IgD-negative memory B cell (primary cell): ENCODE results near the gene MYH1. TPM values are rescaled to one million over a fixed set of nuclear protein-coding genes. Genes with fewer than 3 reads are reported as not detected.
A peak's percentile ranks its signal among the peaks of the same experiment; 100 is the strongest.
"Not testable (repeated sequence)": the region's sequence is repeated elsewhere in the genome, so short reads cannot be mapped to it uniquely, and the experiment has no call there.

Source experiments
- H3K27ac Mint-ChIP-seq, 3 donors: one replicate each; pipeline ENCODE4 v1.8.0; 2020 to 2022; ENCODE audit warnings: mild to moderate bottlenecking in 3 of 3, mixed read lengths in 3 of 3, moderate library complexity in 1 of 3
- H3K27me3 Mint-ChIP-seq: one replicate; pipeline ENCODE4 v1.8.0; 2021; ENCODE audit warnings: mixed read lengths
- H3K36me3 Mint-ChIP-seq: one replicate; pipeline ENCODE4 v1.8.0; 2020; ENCODE audit warnings: mild to moderate bottlenecking, mixed read lengths
- H3K4me1 Mint-ChIP-seq, 3 donors: one replicate each; pipeline ENCODE4 v1.8.0; 2020 to 2022; ENCODE audit warnings: mixed read lengths in 3 of 3, mild to moderate bottlenecking in 1 of 3
- H3K4me3 Mint-ChIP-seq, 4 donors: one replicate each; pipeline ENCODE4 v1.8.0; 2020 to 2022; ENCODE audit warnings: mild to moderate bottlenecking in 4 of 4, mixed read lengths in 4 of 4, moderate library complexity in 3 of 4
- H3K9me3 Mint-ChIP-seq, 3 donors: one replicate each; pipeline ENCODE4 v1.8.0; 2020 to 2021; ENCODE audit warnings: mixed read lengths in 3 of 3, mild to moderate bottlenecking in 1 of 3
- polyA plus RNA-seq: library from polyadenylated mRNA; unstranded; fragments of 300-500 nt; fragmentation: Illumina TruSeq; gene quantifications from one replicate; pipeline ENCODE4 v1.2.3, GENCODE V29; 2021

The MYH1 gene
- polyA plus RNA-seq: not detected

DNA sequence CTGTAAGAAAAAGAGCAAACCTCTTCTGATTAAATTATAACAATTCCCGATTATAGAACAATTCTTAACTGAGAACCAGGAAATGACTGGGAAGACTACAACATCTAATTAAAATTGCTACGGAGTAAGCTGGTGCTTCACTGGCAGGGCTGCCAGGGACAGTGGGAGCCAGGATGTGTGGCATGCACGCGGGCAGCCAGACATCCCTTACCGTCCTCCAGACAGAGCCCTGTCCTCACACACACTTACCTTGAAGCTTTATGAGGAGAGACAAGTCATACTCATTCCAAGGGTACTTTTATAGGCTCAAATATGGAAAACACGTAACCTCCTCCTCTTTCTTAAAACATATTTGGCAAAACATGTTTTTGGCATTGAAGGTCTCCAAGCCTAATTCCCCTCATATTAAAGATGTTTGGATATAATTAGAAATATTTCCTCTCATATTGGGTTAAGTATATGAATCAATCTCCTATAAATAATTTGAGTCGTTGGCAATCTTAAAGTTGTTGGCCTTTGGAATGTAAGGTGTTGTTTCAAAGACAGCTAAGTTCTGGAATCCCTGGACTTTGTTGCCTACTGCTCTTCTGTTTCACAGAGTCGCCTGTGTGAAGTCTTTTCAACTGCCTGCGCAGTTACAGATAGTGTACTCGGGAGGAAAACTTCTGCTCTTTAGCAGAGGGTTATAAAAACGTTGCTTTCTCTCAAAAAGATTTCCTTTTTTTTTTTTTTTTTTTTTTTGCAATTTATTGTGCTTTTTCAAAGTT, at the start of gene MYH1:
MYH1 (minus strand) TSS at position 272 of the 767 bp plus-strand sequence. CDS start 1,900 bp downstream, outside the sequence.
- Mint-ChIP-seq H3K4me1 (peaks cover 0 to 2% (median 0%) of the 10 kb centered on the region in 3 donors), H3K27ac (no peak within 1 kb of the TSS), H3K4me3 (no peak within 1 kb of the TSS), H3K27me3 (peaks cover 2% of the 10 kb centered on the region), H3K36me3 (no peaks in the 10 kb centered on the region), H3K9me3 (peaks cover 0 to 5% (median 0%) of the 10 kb centered on the region in 3 donors)

DNA sequence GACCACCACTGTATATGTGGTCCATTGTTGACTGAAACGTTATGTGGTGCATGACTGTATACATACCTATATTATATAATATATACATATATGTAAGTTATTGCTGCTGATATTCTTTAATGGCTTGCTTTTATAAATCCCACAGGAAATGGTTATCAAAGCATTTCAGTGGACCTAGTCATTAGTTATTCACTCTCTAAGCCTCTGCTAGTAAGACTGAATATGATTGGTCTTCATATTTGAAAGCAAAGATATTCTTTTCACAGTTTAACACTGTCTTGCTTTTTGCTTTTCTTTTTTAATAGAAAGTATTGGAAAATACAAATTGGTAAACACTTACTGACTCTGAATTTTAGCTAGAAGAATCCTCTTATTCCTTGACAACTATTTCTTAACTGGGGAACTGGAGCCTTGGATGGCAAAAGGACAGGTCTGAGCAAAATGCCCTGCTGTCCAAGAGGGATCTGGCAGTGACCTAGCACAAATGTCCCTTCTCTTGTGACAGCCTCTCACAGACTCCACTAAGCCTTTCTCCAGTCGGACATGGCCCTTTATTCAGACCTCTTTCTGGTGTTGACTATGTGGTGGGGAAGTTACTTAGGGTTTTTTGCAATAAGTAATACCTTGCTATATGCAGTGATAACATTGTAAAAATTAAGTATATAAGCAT, 45.8 kb upstream of the MYH1 start:
- H3K27ac Mint-ChIP-seq: no peak overlapping the region
- peaks cover 0 to 4% (median 0%) of the 10 kb centered on the region in 3 donors for H3K9me3 Mint-ChIP-seq
- H3K36me3 Mint-ChIP-seq: no peaks in the 10 kb centered on the region
- no peaks in the 10 kb centered on the region for H3K4me1 Mint-ChIP-seq
- H3K4me3 Mint-ChIP-seq: no peak overlapping the region
- peaks cover 5% of the 10 kb centered on the region for H3K27me3 Mint-ChIP-seq

DNA sequence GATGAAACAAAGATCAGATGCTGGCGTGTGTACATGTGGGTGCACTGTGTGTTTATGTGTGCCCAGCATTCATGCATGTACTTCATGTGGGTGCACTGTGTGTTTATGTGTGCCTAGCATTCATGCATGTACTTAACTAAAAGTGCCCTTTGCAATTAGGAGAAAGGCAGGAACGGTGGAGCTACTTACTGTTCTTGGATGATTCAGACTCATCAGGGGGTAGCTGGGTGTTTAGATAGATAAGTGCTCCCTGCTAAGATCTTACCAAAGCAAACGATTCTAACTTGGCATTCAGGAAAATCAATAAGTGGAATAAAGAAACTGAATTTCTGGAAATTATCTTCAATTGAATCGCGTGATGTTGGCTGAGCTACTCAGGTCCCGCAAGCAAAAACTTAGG, 39.7 kb upstream of the MYH1 start:
- H3K4me3 Mint-ChIP-seq: no peak overlapping the region
- H3K9me3 Mint-ChIP-seq: peaks cover 0 to 2% (median 0%) of the 10 kb centered on the region in 3 donors
- H3K27ac Mint-ChIP-seq: no peak overlapping the region
- H3K36me3 Mint-ChIP-seq: no peaks in the 10 kb centered on the region
- no peaks in the 10 kb centered on the region for H3K27me3 Mint-ChIP-seq
- no peaks in the 10 kb centered on the region for H3K4me1 Mint-ChIP-seq

DNA sequence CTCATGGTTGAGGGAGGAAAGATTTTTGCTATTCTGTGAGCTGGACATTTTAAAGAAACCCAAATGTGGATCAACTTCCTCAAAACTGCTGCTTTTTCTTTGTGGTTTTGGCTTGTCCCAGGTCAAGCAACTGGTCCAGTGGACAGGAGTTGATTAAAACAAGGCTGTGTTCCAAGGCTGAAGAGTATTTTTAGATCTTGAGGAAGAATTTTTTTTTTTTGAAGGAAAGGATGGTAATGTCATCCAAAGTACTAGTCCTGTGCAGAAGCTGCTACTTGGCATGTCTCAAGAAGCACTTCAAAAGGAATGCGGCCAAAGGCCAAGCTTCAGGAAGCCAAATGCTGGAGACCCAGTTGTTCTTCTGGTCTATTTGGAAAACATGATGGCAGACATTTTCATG, 39.1 kb upstream of the MYH1 start:
- Mint-ChIP-seq H3K9me3 (peaks cover 0 to 2% (median 0%) of the 10 kb centered on the region in 3 donors), H3K4me3 (no peak overlapping the region), H3K4me1 (no peaks in the 10 kb centered on the region), H3K27ac (no peak overlapping the region), H3K36me3 (no peaks in the 10 kb centered on the region), H3K27me3 (no peaks in the 10 kb centered on the region)

DNA sequence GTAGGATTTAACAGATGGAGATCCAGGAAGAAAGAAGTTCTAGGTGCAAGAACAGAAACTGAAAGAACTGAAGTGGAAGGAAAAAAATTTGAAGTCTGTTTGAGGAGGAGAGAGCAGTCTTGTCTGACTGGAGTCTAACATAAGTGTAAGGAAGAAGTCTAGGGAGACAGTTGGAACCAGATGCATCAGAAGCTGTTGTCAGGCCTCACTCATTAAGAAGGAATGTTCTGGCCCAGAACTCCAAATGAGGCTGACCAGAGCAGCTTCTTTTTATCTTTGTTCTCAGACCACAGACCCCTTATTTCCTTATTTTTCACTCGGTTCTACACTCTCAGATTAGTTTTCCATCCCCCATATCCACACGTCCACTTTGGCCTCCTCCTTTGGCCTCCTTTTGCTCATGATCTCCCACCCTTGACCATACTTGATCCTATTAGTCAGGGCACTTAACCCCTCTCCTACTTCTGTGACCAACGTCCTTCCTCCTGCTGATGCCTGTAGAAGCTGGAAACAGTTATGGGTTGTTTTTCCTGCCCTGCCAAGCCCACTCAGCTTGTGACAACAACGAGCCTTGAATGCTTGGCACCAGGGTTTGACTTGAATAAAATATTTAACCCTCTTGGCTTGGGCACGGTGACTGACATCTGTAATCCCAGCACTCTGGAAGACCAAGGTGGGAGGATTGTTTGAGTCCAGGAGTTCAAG, 38.1 kb upstream of the MYH1 start:
- Mint-ChIP-seq H3K27me3 (no peaks in the 10 kb centered on the region), H3K36me3 (no peaks in the 10 kb centered on the region), H3K4me1 (no peaks in the 10 kb centered on the region), H3K27ac (no peak overlapping the region), H3K4me3 (peak overlapping the region in 1 of 4 donors; percentile 39), H3K9me3 (no peaks in the 10 kb centered on the region)

DNA sequence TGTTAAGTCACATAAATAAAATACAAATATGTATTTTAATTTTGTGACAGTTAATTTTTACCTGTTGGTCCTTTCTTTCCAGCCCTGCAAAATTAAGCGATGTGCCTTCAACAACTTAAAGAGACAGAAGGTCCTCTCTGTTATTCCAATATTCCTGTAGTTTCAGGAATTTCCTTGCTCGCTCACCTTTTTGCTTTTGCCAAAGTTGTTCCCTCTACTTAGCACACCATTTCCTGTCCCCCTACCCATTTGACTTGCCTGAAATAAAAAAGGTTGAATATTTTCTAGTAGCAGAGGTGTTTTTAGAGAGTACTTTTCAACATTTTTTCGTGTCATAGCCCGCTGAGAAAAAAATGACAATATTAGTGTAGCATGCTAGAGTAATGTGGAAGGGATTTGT, 31.7 kb upstream of the MYH1 start:
- Mint-ChIP-seq H3K27me3 (no peaks in the 10 kb centered on the region), H3K27ac (no peak overlapping the region), H3K4me1 (no peaks in the 10 kb centered on the region), H3K36me3 (no peaks in the 10 kb centered on the region), H3K9me3 (no peaks in the 10 kb centered on the region), H3K4me3 (no peak overlapping the region)

DNA sequence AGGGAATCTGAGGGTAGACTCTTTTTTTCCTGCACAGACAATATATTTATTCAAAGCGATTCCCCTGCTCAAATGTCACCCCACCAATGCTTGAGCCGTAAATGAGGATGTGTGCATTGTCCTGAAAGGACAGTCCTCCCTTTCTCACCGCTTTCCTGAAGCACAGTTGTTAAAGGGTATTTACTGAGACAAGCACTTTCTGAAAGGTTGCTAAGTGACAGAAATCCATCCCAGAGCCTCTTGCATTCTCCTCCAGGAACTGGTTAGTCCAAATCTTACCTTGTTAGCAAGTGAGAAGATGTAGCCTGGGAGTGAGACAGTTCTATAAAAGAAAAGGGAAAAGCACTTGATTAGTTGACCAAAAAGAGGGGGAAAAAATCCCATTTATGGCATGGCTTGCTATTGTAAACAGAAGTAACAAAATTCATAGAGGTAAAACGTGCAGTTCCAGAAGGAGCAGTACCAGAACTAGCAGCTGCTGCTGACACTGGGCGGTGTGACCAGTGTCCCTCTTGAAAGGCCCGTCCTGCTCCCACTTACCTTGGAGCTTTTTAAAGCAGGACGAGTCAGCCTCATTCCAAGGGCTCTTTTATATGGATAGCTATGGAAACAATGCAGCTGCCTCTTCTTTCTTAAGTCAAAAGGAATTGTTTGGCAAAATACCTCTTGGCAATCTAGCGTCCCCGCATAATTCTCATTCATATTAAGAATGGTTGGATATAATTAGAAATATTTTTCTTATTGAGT, 30.9 kb upstream of the MYH1 start, which contains the start of gene MYH2:
MYH2 (minus strand) TSS at position 563 of the 747 bp plus-strand sequence. CDS start 1,738 bp downstream, outside the sequence.
- Mint-ChIP-seq H3K36me3 (no peaks in the 10 kb centered on the region), H3K27me3 (no peaks in the 10 kb centered on the region), H3K4me3 (no peak within 1 kb of the TSS), H3K9me3 (peaks cover 0 to 4% (median 0%) of the 10 kb centered on the region in 3 donors), H3K4me1 (no peaks in the 10 kb centered on the region), H3K27ac (no peak within 1 kb of the TSS)

DNA sequence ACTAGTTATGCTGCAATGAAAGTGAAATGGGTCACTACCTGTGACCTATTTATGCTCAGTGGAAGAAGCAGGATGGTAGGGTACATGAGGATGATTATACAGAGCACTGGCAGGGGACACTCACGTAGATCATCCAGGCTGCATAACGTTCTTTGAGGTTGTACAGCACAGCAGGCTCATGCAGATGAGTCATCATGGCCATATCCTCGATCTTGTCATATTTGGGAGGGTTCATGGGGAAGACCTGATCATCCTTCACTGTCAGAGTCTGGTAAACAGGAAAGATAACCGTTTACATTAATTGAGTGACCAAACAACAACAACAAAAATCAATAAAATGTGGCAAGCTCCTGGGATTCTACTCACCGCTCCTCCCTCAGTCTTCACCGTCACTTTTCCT, 29.0 kb upstream of the MYH1 start:
- Mint-ChIP-seq H3K27me3 (no peaks in the 10 kb centered on the region), H3K36me3 (no peaks in the 10 kb centered on the region), H3K4me1 (no peaks in the 10 kb centered on the region), H3K9me3 (peaks cover 0 to 4% (median 0%) of the 10 kb centered on the region in 3 donors), H3K4me3 (no peak overlapping the region), H3K27ac (no peak overlapping the region)

DNA sequence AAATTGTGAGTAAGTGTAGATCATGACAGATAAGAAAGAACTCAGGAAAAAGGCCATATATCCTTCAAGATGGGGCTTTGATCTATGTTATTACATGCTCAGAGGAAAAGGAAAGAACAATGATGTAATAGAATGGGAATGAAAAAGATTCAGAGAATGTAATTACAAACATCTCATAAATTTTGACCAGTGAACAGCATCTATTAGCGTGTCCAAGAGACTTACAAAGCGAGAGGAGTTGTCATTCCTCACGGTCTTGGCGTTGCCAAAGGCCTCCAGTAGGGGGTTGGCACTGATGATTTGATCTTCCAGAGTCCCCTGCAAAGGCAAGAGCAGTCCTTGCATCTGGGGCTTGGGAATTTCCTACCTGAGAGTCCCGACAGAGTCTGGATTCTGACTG, 25.1 kb upstream of the MYH1 start:
- not testable (repeated sequence) for H3K4me3 Mint-ChIP-seq

DNA sequence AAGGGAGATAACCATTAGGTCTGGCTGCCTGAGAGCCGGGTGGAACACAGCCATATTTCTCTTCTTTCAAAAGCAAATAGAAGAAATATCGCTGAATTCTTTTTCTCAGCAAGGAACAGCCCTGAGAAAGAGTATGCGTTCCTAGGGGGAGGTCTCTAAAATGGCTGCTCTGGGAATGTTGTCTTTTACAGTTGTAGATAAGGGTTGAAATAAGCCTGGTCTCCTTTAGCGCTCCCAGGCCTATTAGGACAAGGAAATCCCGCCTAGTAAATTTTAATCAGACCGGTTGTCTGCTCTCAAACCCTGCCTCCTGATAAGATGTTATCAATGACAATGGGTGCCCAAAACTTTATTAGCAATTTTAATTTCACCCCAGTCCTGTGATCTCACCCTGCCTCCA, 22.8 kb upstream of the MYH1 start:
- not testable (repeated sequence) for H3K27ac Mint-ChIP-seq, H3K27me3 Mint-ChIP-seq, H3K4me1 Mint-ChIP-seq, H3K4me3 Mint-ChIP-seq, H3K36me3 Mint-ChIP-seq, H3K9me3 Mint-ChIP-seq

More for the DNA sequence above, 25.1 kb upstream of the MYH1 start:
- not testable (repeated sequence) for H3K4me1 Mint-ChIP-seq, H3K27ac Mint-ChIP-seq, H3K27me3 Mint-ChIP-seq, H3K9me3 Mint-ChIP-seq, H3K36me3 Mint-ChIP-seq

DNA sequence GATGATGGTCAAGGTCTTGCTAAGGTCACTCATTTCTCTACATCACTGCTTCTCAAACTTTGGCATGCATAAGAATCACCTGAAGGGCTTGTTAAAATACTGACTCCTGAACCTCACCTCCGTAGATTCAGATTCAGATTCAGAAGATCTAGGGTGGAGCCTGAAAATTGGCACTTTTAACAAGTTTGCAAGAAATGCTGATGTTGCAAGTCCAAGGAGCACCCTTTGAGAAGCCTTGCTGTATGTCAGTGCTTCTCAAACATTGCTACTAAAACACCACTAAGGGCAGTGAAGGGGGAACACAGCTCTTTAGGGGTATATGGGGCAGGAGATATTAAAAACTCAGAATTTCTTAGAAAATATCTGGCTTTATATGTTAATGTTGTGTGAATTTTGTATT, 13.7 kb upstream of the MYH1 start:
- no peak overlapping the region for H3K4me3 Mint-ChIP-seq
- no peaks in the 10 kb centered on the region for H3K36me3 Mint-ChIP-seq
- H3K27ac Mint-ChIP-seq: no peak overlapping the region
- peaks cover 0 to under 1% (median 0%) of the 10 kb centered on the region in 3 donors for H3K9me3 Mint-ChIP-seq
- no peaks in the 10 kb centered on the region for H3K4me1 Mint-ChIP-seq
- peaks cover 6% of the 10 kb centered on the region for H3K27me3 Mint-ChIP-seq

DNA sequence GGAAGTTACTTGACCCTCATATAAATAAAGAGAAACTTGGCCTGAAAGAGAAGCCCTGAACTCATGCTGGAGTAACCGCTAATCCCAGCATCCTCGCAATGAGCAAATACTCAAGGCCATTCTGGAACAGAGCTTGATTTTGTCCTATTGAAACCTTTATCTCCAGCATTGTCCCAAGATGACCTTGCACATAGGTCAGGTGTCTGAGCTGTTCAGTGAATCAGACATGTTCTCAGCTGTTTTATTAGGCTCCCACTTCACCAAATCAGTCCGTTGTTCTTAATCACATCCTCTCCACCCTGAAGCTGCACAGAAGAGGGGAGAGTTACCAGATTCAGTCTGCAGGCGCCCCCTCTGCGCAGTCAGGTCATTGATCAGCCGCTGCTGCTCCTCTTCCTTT, 9.1 kb upstream of the MYH1 start:
- H3K27me3 Mint-ChIP-seq: no peaks in the 10 kb centered on the region
- no peak overlapping the region for H3K27ac Mint-ChIP-seq

DNA sequence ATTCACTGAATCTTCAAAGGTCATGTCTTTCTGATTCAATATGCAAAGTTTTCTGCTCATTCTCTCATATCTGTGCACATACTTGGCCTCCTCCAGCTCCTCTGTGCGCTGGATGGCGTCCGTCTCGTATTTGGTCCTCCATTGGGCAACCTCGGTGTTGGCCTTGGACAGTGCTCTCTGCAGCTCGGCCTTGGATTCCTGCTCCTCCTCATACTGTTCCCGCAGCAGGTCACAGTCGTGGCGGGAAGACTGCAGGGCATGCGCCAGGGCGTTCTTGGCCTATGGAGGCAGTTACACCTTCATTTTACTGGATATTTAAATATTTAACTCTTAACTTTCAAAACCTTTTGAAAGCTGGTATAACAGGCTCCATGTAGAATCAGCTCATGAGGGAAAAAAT, 8.2 kb upstream of the MYH1 start:
- Mint-ChIP-seq H3K9me3 (peaks cover 0 to 7% (median 1%) of the 10 kb centered on the region in 3 donors), H3K27me3 (no peaks in the 10 kb centered on the region), H3K4me1 (no peaks in the 10 kb centered on the region), H3K27ac (no peak overlapping the region), H3K36me3 (no peaks in the 10 kb centered on the region), H3K4me3 (no peak overlapping the region)

More for the DNA sequence above, 9.1 kb upstream of the MYH1 start:
- H3K9me3 Mint-ChIP-seq: peaks cover 0 to 7% (median 1%) of the 10 kb centered on the region in 3 donors
- H3K4me3 Mint-ChIP-seq: no peak overlapping the region
- no peaks in the 10 kb centered on the region for H3K36me3 Mint-ChIP-seq
- no peaks in the 10 kb centered on the region for H3K4me1 Mint-ChIP-seq

DNA sequence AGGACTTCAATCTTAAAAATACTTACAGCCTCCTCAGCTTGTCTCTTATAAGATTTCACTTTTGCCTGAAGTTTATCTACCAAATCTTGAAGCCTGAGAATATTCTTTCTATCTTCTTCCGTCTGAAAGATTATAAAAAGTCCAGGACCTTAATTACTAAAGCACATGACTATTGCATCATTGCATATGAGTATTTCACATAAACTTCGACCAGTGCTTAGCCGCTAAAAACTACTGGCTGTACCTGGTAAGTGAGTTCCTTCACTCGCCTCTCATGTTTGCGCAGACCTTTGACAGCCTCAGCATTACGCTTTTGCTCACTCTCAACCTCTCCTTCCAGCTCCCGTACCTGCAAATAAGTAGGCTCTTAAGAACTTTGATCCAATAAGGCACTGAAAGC, 4.7 kb upstream of the MYH1 start:
- Mint-ChIP-seq H3K4me3 (no peak overlapping the region), H3K36me3 (no peaks in the 10 kb centered on the region), H3K27ac (no peak overlapping the region), H3K4me1 (no peaks in the 10 kb centered on the region), H3K27me3 (no peaks in the 10 kb centered on the region), H3K9me3 (peaks cover 0 to 7% (median 1%) of the 10 kb centered on the region in 3 donors)

DNA sequence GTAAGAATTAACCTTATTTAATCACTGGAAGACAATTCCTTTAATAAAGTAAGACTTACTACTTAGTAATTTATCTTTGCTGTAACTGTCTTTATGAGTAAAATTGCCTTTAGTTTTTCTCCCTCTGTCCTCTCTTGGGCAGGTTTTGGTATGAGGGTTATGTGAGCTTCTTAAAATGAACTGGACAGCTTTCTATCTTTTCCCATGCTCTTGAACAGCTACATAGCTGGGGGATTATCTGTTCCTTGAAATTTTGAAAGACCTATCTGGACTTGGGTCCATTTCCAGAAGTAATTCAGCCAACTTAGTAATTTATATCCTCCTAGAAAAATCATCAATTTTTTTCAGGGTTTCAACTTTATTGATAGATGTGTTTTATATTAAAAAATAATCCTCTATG, 3.6 kb upstream of the MYH1 start:
- Mint-ChIP-seq H3K4me3 (no peak overlapping the region), H3K36me3 (no peaks in the 10 kb centered on the region), H3K9me3 (peaks cover 0 to 7% (median 1%) of the 10 kb centered on the region in 3 donors), H3K27ac (no peak overlapping the region), H3K27me3 (no peaks in the 10 kb centered on the region), H3K4me1 (no peaks in the 10 kb centered on the region)
